NCI-H2227 (cell line): ENCODE results near the gene UBD.

Experiments
- DNase-seq: peaks from one replicate; lab custom pipeline; 2025; ENCODE audit not compliant: unreplicated experiment; lab: John Stamatoyannopoulos, UW

Gene UBD

DNA sequence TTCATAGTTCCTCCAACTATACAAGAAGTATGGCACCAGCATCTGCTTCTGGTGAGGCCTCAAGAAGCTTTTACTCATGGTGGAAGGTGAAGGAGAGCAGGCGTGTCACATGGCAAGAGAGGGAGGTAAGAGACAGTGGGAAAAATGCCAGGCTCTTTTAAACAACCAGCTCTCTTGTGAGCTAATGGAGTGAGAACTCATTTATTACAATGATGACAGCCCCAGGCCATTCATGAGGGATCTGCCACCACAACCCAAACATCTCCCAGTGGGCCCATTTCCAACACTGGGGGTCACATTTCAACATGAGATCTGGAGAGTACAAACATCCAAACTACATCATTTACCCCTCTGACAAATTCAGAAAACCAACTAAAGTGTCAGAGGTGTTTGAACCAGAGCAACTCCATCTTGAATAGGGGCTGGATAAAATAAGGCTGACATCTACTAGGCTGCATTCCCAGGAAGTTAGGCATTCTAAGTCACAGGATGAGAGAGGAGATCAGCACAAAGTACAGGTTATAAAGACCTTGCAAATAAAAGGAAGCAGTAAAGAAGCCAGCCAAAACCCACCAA is 2.2 kb upstream of the UBD start:
- DNase-seq, result no peak

GRCh38 chr6:29561091-29561490 is 1.6 kb upstream of the UBD start:
- DNase-seq, result no peak

GRCh38 chr6:29558439-29559079 is 973 bp downstream of the UBD start:
- DNase-seq, result no peak

- DNase-seq, result no peak
Observed at GRCh38 chr6:29557320-29557719, 2.2 kb downstream of the UBD start.

DNA sequence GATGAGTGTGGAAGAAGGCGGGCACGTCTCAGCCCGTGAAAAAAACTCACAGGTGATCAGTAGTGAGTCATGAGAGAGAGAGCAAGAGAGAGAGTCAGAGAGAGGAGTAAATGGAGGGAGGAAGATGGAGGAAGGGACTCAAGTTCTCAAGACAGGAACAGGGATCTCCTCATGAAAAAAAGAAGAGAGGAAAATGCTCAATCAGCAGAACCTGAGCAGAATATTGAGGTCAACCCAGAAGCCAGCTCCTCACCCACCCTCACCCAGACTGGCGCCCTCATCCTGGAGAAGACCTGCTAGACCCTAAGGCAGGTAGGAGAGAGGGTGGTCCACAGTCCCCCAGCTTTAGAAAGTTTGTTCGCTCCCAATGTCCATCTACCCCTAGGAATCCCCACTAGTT is 4.8 kb downstream of the UBD start:
- no peak for DNase-seq

DNA sequence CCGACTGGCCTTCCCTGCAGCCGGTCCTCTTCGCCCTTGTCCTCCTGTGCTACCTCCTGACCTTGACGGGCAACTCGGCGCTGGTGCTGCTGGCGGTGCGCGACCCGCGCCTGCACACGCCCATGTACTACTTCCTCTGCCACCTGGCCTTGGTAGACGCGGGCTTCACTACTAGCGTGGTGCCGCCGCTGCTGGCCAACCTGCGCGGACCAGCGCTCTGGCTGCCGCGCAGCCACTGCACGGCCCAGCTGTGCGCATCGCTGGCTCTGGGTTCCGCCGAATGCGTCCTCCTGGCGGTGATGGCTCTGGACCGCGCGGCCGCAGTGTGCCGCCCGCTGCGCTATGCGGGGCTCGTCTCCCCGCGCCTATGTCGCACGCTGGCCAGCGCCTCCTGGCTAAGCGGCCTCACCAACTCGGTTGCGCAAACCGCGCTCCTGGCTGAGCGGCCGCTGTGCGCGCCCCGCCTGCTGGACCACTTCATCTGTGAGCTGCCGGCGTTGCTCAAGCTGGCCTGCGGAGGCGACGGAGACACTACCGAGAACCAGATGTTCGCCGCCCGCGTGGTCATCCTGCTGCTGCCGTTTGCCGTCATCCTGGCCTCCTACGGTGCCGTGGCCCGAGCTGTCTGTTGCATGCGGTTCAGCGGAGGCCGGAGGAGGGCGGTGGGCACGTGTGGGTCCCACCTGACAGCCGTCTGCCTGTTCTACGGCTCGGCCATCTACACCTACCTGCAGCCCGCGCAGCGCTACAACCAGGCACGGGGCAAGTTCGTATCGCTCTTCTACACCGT is 6.1 kb downstream of the UBD start:
- DNase-seq, result peak; percentile 72

GRCh38 chr6:29552512-29553051 is 7.0 kb downstream of the UBD start:
- DNase-seq, result peak; percentile 35

GRCh38 chr6:29547573-29547972 is 12.0 kb downstream of the UBD start:
- DNase-seq, result no peak

DNA sequence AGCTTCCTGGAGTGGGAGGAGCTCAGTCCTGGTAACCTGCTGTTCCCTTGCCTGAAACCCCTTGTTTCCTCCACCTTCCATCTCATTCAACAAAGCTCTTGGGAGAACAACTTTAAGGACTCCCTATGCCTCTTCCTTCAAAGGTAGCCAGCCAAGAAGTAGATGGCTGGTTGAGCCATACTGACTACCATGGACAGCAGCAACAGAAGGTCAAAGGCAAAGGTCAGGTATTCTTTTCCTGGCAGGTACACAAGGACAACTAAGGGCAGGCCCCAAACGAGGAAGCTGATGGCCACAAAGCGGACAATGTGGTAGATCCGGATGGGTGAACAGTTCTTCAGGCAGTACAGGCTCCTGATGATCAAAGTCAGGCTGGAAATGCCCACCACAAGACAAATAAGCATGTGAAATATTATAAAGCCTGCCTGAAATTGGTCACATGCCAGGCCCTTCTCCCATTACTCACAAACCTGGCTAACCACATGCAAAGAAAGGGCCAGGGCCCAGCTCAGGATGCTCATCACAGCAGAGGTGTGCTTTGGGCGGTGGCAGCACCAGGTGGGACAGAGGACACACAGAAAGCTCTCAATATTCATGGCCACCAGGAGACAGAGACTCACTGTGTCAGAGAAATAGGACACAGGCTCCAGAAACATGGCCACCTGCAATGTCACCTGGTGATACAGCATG is 21.7 kb downstream of the UBD start:
- DNase-seq, result no peak

DNA sequence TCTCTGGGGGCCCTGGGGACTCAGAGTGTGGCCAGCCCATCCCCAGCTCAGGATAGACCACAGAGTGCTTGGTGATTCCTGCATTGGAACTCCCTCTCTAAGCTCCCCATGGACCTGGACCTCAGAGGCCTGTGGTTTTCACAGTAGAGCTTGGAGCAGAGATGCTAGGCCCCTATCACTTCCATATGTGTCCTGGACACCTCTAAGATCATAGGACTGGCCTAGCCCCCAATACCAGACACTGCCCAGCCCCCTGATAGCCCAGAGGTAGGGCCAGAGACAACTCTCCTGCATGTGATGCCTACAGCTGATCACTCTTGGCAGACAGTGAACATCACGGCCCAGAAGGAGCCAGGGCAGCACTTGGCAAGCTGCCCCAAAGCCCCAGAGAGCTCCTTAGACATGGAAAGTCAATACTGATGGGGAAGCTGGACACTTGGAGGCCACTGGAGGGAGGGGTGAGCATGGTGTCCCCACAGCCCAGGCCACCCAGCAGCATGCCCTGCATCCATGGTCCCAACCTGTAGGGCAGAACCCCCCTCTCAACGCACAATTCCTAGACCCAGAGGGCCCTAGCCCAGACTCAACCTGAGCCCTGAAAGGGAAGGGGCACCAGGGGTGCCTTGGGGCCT is 27.1 kb downstream of the UBD start:
- no peak for DNase-seq

DNA sequence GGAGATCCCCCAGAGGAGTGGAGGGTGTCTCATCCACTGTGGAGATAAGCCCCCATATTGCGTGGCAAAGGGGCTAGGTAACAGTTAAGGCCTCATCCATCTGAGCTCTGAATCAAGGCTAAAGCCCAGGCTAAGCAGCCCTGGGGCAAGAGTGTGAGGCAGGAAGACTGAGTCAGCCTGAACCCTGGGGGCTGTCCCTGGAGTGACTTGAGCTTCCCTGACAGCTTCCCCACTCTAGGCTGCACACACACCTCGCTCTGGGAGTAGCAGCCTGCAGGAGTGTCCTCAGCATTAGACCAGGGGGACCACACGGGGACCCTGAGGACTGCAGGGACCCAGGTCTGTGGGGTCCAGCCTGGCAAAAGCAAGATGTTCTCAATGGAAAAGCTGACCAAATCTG is 27.9 kb downstream of the UBD start:
- no peak for DNase-seq

- DNase-seq, result no peak
Observed at GRCh38 chr6:29530671-29531310, 28.7 kb downstream of the UBD start.

- no peak for DNase-seq
Observed at GRCh38 chr6:29529956-29530355, 29.6 kb downstream of the UBD start.

GRCh38 chr6:29528988-29529560 is 30.5 kb downstream of the UBD start:
- DNase-seq, result no peak

GRCh38 chr6:29528300-29528931 is 31.1 kb downstream of the UBD start:
- DNase-seq, result no peak

GRCh38 chr6:29527564-29527963 is 32.0 kb downstream of the UBD start:
- no peak for DNase-seq

DNA sequence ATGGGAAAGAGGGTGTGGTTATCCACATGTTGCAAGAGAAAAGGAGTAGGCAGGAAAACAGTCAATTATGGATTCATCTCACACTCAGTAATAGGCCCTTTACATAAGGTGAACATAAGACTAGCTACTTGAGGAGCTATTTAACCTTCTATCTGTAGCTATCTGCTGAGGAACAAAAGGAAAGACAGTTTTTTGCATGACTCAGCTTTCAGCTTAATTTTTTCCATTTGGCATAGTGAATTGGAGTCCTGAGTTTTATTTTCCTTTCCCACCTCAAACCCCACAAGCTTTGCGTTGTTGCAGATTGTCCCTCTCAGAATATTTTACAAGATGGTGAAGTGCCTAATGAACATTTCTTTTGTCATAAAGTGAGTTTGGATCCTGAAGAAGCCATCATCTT is 32.4 kb downstream of the UBD start:
- no peak for DNase-seq

GRCh38 chr6:29525311-29525639 is 34.3 kb downstream of the UBD start:
- no peak for DNase-seq

DNA sequence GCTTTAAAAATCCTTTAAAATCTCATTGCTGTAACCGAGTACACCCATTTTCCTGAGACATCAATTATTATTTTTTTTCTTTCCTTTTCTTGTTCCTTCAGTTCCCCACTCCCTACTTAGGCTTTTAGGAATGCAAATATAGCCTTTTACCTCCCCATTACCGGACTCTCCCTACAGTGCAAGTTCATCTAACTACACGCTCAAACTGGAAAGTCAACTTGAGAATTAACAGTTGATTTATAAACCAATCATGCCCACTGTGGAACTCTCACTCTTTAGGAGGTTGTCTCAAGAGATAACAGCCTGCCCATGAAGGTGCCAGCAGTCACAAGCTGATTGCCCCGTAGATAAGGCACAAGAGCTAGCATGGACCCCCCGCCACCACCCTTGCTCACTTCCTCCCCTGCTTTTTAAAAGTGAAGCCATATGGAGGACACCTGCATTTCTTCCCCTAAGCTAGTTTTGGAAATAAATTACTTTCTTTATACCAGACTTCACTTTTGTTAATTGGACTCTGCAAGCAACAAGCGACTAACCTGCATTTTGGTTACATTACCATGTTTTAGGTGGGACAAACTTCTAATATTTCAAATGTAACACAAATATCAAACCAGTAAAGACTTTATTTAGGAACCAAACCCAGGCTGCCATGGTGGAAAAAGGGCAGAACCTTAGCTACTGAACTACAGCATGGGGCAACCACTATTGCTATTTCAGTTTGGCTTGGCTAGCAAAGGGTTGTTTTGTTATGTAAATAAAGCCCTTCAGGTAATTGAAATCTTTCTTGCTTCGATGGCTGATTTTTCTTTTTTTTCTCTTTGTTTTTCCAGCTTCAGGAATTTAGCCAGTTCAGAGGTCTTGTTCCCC is 34.9 kb downstream of the UBD start:
- no peak for DNase-seq
